Dermis microvascular lymphatic vessel endothelial cell (primary cell): ENCODE results near the gene HMGXB4. TPM values are rescaled to one million over a fixed set of nuclear protein-coding genes. Genes with fewer than 3 reads are reported as not detected.
"Not testable (repeated sequence)": the region's sequence is repeated elsewhere in the genome, so short reads cannot be mapped to it uniquely, and the experiment has no call there.

Experiments
- DNase-seq, 2 donors: peaks; one replicate each; pipeline versions ENCODE4 v3.0.0 to v3.0.0-alpha.2; 2010; ENCODE audit warnings: low read depth in 2 of 2
- total RNA-seq: library from RNA; depleted of rRNA; stranded (reverse); fragments of >200 nt; gene quantifications from 2 replicates; pipeline ENCODE4 v1.2.1, GENCODE V29; 2014

The HMGXB4 gene, protein sequence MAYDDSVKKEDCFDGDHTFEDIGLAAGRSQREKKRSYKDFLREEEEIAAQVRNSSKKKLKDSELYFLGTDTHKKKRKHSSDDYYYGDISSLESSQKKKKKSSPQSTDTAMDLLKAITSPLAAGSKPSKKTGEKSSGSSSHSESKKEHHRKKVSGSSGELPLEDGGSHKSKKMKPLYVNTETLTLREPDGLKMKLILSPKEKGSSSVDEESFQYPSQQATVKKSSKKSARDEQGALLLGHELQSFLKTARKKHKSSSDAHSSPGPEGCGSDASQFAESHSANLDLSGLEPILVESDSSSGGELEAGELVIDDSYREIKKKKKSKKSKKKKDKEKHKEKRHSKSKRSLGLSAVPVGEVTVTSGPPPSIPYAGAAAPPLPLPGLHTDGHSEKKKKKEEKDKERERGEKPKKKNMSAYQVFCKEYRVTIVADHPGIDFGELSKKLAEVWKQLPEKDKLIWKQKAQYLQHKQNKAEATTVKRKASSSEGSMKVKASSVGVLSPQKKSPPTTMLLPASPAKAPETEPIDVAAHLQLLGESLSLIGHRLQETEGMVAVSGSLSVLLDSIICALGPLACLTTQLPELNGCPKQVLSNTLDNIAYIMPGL
- total RNA-seq: 9.6 and 10.9 TPM in 2 replicates

DNA sequence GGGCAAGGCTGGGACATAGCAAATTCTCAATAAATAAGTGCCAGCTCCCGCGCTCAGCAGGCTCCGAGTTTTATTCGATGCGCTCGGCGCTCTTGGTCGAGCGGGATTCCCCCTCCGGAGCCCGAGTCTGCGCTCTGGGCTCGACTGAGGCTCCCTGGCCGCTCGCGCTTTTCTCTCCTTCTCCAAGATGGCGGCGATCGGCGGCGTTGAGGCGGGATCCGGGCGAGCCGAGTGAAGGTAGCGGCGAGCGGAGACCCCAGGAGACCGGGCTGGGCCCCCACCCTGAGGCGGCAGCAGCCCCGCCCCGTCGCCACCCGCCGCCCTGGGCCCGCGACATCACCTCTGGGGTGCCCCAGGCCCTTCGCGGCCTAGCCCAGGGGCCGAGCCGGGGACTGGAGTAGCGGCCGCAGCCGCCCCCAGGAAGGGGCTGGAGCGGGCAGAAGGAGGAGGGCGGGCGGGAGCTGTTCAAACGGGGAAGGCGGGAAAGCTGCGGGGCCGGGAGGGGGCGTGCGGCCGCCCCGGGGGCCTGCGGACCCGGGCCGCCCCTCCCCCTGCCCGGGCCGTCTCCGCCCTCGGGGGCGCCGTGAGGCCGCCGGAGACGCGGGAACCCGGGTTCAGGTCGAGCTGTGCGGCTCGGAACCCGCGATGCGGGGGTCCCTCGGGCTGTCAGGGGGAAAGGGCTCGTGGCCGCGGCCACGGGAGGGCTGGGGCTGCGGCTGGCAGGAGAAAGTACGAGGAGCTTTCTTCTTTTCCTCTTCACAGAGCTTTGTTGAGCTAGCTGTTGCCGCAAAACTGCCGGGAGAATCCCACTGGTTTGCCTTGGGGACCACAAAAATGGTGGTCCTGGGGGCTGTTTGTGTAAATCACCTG, at the start of gene HMGXB4:
Gene HMGXB4, plus strand, starts transcription at position 173 of the 870 bp plus-strand sequence. CDS start 4,898 bp downstream, outside the sequence.
- peak; percentile 82 to 92 for DNase-seq

DNA sequence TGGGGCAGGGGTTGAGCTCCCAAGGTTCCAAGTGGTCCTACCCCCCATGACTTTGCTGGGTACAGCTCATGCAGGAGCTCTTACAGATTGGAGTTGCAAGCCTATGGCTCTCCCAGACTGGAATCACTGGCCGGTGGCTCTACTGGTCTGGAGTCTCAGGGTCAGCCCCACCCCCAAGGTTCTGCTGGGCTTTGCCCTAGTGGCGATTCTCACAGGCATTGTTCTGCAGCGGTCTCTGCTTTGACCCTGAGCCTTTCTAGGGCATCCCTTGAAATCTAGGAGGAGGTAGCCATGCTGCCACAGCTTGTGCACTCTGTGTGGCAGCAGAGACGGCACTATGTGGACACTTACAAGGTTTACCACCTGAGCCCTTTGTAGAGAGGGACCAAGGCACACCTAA, 49.3 kb upstream of the HMGXB4 start:
- DNase-seq: no peak

DNA sequence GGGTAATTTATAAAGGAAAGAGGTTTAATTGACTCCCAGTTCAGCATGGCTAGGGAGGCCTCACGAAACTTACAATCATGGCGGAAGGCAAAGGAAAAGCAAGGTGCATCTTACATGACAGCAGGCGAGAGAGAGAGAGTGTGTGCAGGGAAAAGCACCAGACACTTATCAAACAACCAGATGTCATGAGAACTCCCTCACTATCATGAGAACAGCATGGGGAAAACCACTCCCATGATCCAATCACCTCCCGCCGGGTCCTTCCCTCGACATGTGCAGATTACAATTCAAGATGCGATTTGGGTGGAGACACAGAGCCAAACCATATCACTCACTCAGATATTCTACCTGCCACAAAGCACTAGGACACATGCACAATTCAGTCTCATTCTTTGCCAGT, 48.1 kb upstream of the HMGXB4 start:
- DNase-seq: no peak

DNA sequence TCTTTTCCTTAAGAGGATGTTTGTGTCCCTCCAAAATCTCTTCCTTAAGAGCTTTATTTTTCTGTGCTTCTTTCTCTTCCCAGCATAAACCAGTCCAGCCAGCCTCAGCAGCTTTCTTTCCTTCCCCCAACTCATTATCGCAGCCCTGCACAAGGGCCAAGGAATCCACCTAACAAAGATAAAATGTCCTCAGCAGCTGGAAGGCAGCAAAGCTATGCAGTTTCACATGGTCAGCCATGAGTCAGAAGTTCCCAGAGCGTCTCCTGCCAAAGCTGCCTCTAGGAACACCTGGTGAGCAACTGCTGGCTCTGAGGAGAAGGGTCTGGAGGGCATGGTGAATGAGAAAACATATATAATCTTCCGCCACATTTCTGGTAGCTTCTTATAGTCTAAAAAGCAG, 45.3 kb upstream of the HMGXB4 start:
- DNase-seq: no peak

DNA sequence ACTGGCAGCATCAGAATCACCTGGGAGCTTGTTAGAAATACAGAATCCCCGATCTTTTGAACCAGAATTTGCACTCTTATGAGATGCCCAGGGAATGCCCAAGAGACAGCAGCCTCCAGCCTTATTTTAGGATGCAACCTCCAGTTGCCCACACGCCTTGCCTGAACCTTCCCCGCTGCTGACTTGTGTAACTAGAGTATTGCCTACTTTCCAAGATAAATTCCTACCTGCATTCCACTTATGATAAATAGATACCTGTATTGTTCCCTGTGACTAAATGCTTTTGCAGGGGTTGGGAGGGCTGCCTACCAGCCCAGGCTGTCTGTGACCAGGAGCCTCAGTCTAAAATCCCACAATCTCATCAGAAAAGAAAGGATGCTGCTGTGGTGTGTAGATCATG, 44.3 kb upstream of the HMGXB4 start:
- DNase-seq: no peak

DNA sequence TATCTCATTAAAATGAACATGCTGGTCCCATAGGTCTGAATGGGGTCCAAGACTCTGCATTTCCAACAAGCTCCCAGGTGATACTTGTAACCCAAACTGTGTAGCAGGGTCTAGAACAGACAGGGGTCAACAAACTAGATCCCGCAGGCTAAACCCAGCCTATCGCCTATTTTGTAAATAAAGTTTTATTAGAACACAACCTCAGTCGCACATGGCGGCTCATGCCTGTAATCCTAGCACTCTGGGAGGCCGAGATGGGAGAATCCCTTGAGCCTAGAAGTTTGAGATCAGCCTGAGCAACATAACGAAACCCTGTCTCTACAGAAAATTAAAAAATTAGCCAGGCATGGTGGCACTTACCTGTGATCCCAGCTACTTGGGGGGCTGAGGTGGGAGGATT, 42.3 kb upstream of the HMGXB4 start:
- DNase-seq: no peak

DNA sequence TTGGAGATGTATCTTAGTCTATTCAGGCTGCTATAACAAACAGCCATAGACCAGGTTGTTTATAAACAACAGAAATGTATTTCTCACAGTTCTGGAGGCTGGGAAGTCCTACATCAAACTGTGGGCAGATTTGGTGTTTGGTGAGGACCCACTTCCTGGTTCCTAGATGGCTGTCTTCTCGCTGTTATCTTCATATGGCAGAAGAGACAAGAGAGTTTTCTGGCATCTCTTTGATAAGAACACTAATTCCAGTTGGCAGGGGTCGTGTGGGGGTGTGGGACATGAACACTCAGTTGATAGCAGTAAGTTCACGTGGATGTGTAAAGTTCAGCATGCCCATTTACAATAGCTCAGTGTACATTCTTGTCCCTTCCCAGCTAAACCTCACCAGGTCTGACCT, 41.3 kb upstream of the HMGXB4 start:
- no peak for DNase-seq

DNA sequence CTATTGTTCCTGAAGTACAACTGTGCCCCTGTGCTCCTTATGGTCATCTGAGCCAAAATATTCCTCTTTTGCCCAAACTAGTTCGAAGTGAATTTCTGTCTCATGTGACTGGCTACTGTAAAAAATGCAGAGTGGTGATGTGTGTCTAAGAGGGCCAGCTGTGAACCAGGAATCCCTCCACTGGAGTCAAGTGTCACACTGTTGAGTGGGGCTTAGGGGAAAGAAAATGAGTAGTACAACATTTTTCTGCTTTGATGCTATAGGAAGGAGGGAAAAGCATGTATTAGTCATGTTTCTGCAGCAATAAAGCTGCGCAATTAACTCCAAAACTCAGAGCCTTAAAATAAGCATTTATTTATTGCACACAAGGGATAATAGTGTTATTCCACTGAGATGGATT, 39.8 kb upstream of the HMGXB4 start:
- DNase-seq: no peak

DNA sequence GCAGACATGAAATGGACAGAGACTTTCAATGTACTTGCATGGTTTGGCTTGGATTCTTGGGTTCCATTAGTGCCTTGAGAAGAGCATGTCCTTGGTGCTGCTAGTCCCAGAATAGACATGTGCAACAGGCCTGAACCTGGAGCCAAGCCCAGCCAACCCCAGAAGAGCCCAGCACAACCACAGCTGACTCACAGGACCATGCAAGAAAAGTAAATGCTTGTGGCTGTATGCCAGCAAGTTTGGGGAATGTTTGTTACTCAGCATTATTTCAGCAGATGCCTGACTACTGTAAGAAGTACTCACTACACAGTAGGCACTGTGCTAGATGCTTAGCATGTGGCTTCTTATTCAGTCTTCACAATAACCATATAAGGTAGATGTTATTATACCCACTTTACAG, 39.2 kb upstream of the HMGXB4 start:
- DNase-seq: no peak

DNA sequence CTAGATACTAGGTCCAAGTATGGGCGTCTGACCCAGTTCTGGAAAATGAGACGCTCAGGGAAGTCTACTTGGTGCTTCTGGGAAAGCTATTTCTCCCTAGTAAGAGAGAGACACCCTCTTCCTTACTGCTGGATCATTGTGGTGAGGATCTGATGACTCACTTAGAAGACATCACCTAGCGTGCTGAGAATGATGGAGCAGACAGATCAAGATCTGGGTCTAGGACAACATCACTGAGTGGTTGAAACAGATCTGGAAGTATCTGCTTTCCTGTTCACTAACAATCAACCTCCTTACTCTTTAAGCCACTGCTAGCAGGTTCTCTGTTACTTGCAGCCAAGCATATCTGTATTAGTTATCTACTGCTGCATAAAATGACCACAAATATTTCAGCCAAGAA, 38.3 kb upstream of the HMGXB4 start:
- no peak for DNase-seq

DNA sequence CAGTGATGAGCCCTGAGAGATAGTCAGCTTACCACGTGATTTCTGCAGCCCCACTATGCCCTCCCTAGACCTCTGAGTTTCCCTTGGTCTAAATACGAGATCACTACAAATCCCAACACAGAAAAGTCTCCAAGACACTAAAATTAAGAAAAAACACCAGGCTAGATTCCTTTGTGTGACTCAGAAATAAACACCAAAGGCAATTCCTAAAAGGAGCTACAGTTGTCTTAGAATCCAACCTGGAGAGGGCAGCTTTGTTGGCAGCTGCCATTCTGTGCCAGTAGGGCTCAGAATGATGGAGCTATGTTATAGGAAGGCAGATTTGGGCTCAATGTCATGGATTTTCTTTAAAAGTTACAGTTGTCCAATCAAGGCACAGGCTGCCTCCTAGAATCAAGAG, 37.1 kb upstream of the HMGXB4 start:
- DNase-seq: no peak

DNA sequence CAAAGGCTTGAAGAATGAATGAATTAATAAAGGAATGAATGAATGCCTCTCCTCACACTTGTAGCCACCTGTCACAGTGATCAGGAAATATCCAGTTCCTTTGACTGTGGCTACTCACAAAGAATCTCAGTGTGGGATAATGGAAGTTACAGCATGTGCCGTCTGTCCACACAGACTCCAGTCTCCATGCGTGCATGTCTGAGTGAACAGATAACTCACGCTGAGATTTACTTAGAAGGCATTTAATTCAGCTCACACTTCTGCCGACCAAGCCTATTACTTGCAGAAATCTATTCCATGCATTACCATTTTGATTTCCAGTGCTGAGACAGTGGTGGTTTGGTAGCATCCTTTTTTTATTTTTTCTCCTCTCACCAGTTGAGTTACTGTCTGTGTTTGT, 32.3 kb upstream of the HMGXB4 start:
- DNase-seq: no peak

DNA sequence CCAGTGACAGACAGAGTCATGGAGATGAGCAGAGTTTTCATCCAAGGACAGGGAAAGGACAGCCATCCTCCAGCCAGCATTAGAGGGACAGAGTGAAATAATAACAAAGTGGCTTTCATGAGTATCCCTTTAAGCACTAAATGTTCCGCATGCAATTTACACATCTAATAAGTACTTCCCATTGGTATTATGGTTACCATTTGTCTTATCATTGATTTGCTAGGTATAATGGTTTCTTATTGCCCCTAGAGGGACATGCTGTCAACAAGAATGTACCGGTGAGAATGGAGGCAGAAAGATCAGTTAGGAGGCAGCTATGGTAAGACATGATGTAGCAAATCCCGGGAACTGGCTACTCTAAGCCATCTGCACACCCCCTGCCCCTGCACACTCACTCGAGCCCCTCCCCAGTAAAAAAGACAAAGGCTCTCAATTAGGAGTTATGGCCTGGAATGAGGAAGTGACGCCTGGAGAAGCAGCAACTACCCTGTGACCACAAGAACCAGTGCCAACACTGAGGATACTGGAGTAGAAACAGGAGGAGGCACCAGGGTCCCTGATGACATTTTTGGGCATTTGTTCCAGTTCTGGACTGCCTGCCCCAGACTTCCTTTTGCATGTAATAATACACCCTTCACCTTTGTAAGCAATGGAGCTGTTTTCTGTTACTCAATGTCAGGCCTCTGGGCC, 30.2 kb upstream of the HMGXB4 start:
- DNase-seq: no peak

DNA sequence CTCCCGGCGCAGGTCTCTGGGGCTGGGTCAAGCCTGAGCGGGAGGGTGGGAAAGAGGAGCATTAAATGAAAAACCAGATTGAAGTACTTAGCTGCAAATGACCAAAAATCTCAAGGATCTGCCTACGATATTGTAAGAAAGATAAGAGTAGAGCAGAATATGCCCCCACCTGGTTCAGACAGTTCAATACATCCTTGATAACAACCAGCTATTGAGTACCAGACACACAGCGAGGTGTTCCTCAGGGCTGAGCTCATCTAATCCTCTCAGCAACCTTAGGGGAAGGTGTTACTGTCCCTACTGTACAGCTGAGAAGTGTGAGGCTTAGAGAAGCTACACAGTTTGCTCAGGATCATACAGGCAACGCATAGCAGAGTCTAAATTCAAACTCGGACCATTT, 27.4 kb upstream of the HMGXB4 start:
- DNase-seq: no peak

DNA sequence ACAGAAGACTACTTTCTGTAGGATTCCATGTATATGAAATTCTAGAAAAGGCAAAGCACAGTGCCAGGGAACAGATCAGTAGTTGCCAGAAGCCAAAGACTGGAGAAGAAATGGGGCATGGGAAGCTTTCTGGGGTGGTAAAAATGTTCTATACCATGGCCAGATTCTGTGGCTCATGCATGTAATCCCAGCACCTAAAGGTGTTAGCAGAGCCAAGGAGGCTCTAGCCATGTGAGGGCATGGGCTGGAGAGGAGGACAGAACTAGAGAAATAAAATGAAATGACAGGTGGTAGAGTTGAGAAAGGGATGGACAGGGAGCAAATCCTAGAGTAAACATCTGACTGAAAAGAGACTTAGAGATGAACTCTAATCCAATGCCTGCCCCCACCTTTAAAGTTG, 26.9 kb upstream of the HMGXB4 start:
- no peak for DNase-seq

DNA sequence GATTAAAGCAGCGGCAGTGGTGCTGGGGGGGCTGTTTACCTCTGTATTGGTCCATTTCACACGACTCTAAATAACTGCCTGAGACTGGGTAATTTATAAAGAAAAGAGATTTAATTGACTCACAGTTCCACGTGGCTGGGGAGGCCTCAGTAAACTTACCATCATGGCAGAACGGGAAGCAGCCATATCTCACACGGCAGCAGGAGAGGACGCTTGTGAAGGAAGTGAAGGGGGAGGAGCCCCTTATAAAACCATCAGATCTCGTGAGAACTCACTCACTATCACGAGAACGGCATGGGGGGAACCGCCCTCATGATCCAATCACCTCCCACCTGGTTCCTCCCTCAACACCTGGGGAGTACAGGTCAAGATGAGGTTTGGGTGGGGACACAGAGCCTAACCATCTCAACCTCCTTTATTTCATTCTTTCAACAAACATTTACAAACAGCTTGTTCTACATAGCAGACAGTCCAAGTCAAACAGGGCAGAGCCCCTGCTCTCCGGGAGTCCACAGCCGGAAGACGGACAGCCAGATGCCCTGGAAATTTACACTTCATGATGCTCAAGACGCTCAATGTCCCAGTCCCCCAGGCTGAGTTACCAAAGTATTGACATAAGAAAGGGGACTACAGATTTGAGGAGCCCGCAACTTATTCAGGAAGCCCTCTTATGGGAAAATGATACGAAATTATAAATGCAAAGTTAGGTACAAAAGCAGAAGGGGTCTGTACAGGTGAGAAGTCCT, 26.3 kb upstream of the HMGXB4 start:
- DNase-seq: no peak

DNA sequence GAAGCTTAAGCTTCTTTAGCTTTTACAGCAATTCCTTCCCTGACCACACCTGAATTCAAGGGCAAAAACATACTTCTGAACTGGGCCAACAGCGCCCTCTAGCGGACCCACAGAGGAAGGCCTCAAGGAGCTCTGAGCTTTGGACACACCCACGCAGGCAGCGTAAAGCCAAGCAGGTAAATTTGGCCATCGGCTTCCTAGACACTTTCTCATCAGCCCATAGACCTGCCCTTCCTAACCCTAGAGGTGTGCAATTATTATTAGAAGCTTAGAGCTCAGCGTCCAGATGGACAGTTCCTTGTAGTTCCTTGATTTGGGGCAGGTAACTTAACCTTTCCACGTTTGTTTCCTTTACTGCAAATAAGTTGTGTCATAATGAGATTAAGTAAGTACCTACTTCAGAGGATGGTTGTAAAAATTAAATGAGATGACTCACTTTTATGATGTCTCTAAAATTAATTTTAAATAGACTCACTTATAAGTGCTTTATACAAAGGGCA, 25.7 kb upstream of the HMGXB4 start:
- DNase-seq: peak; percentile 42 to 79

DNA sequence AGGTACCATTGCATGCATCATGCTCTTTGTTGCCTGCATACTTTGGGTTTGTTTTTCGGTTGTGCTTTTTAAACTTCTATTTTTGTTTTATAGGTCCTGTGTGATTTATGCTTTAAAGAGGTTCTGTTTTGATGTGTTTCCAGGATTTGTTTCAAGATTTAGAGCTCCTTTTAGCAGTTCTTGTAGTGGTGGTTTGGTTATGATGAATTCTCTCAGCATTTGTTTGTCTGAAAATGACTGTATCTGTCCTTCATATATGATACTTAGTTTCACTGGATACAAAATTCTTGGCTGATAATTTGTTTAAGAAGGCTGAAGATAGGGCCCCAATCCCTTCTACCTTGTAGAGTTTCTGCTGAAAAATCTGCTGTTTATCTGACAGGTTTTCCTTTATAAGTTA, 18.5 kb upstream of the HMGXB4 start:
- DNase-seq: not testable (repeated sequence)

DNA sequence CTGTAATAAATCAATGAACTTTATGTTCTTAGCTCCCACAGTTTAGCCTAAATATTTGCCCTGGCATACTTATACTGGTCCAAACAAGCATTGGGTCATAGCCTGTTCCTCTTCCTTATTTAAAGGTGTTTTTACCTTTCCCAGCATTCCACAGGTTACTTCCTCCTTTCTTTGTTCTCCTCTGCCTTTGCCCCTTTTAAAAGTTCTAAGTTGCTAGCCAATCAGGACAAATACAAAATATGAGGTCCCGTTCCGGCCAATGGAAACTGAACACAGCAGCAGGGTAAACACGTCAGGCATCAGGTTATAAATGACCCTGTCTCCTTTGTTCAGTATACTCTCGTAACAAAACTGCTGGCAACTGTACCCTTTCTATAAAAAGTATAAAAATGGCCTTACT, 12.8 kb upstream of the HMGXB4 start:
- not testable (repeated sequence) for DNase-seq

DNA sequence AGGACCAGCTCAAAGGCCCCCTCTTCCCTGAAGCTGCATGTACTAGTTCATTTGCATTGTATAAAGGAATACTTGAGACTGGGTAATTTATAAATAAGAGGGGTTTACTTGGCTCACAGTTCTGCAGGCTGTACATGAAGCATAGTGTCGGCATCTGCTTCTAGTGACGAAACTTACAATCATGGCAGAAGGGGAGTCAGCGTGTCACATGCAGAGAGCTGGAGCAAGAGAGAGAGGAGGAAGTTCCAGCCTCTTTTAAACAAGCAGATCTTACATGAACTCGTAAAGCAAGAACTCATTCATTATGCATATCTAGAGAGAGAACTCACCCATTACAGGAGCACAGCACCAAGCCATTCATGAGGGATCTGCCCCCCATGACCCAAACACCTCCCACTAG, 7.1 kb upstream of the HMGXB4 start:
- no peak for DNase-seq

DNA sequence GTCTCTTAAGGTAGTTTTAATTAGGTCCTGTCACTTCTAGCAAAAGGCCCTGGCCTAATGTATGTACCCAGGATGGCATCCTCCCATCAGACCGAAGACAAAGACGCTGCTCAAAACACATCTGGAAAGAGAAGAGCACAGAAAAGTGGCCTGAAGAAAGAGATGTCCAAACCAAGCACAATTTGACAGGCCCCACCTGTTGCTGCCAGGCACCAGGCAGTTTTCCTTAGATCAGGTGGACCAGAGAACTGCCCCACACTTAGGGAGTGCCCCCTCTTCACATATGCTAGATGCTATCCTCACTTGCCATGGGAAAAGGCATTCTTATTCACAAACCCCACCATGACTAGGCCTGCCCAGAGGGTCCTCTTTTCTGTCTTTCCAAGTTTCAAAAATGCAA, 3.3 kb upstream of the HMGXB4 start:
- DNase-seq: no peak
